ENCODE results near the gene GNMT. TPM values are rescaled to one million over a fixed set of nuclear protein-coding genes. Genes with fewer than 3 reads are reported as not detected.
"Not testable (repeated sequence)": the region's sequence is repeated elsewhere in the genome, so short reads cannot be mapped to it uniquely, and the experiment has no call there.

The GNMT gene
- total RNA-seq, 1 donor from 2014 or later, result 1.8 TPM

DNA sequence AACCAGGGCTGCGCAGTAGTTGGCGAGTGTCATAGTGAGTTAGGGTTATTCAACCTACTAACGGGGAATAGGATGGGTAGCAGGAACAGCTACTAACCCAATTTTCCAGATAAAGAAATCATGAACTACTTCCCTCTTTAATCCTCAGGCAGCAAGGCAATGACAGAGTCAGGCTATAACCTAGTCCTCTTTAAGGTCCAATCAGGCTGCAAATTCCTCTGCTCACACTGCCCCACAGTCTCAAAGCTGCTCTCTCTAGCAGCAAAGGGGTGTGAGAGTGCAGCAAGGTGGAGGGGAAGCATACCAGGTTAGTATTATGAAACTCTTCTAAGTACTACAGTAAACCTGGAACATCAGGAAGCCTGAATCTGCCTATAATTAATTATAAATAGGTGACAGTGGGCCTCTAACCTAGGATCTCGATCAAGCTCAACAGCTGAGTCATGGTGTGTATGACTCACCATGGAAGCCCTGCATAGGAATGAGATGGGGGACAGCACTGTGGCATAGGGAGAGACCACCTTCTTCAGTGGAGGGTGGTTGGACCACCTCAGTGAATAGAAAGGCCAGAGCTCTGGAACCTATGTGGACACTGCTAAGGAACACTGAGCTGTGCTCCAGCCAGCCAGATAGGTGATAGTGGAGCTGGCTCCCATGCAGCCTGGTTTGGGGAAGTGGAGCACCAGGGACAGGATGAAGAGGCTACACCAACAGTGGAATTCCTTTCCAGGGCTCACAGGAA is 10.5 kb downstream of the GNMT start:
- intact Hi-C loops (cut with DNase I), result no loop called here
- ATAC-seq (no peak), DNase-seq (ENCODE audit: low spot score) (no peak)

DNA sequence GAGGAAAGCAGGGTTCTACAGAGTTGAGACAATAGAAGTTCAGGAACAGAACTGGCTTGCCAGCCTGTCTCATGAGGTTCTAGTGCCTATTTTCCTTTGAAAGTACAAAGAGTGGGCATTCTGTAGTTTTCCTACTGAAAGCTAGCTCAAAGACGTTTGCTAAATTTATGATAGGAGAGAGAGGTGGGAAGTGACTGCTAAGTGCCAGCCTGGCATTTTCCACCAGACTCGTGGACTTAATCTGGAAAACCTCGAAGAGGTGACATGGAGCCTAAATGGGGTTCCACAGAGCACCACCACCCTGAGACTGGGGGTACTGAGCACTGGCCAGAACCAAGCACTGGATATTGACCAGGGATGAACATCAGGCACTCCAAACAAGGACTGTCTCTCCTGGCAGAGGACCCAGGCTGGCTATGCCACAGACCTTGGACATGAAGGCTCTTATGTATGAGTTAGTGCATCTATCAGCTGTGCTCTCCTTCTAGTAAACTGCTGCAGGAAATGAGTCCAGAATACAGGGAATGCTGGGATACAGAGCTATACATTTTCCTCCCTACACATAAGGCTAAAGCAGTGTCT is 11.3 kb downstream of the GNMT start:
- DNase-seq (ENCODE audit: low spot score) (no peak), ATAC-seq (no peak)
- intact Hi-C loops (cut with DNase I), result no loop called here

DNA sequence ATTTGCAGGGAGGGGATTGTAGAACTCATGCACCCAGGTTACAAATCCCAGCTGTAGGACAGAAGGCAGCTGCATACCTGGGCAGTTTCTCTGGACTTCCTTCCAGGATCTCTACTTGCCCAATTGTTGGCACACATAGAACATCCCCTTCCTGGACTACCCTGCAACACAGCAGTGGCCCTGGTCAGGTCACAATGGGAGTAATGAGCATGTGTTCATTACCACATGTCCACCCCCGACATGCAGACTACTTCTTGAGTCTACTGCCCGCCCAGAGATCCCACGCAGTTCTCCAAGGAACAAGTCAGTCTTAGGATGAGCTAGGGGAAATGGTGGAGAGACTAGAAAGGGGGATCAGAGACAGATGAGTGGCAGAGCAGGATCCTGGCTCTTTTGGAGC is 13.4 kb downstream of the GNMT start:
- no peak for ATAC-seq
- no peak for DNase-seq (ENCODE audit: low spot score)
- intact Hi-C loops (cut with DNase I), result no loop called here

DNA sequence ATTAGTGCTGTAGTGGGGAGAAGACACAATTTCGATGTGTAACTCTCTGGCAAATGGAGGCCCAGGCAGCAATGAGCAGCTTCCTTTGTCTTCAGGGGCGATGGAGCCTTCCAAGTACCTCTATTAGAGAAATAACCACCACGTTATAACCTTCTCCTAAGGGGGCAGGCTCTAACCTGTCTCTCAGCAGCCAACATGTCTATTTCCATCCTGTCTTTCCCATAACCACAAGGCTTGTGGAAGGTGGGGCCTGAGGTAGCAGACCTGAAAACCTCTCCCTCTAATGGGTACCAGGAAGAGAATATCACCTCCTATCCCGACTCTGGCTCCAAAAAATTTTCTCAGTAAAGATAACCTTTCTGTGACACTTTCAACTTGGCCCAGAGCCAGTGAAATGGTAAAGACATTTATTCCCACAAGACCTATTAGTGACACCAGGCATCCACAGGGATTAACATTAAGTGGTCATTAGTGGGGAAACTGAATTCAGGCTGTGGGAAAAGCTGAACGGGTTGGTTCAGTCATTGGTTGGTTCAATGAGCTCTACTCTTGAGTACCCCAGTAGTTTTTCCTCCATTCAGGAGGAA is 14.5 kb downstream of the GNMT start:
- ATAC-seq, result no peak
- intact Hi-C loops (cut with DNase I), result no loop called here
- no peak for DNase-seq (ENCODE audit: low spot score)

DNA sequence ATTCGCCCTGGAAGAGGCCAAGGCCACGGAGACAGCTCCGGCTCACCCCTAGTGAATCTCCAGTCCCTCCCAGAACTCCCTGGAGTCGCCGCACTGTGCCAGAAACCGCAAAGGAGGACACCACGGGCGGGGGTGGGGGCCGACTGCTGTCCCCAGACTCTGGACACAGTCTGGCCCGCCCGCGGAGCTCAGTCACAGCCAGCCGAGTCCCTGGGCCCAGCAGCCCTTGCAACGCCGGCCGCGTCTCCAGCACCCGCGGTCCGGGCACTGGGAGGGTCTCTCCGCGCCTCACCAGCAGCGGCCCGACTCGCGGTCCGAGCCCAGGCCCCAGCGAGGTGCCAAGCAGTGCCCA is 17.9 kb downstream of the GNMT start:
- intact Hi-C loops (cut with DNase I), result no loop called here
- DNase-seq (ENCODE audit: low spot score), result no peak
- peak; percentile 9 for ATAC-seq

DNA sequence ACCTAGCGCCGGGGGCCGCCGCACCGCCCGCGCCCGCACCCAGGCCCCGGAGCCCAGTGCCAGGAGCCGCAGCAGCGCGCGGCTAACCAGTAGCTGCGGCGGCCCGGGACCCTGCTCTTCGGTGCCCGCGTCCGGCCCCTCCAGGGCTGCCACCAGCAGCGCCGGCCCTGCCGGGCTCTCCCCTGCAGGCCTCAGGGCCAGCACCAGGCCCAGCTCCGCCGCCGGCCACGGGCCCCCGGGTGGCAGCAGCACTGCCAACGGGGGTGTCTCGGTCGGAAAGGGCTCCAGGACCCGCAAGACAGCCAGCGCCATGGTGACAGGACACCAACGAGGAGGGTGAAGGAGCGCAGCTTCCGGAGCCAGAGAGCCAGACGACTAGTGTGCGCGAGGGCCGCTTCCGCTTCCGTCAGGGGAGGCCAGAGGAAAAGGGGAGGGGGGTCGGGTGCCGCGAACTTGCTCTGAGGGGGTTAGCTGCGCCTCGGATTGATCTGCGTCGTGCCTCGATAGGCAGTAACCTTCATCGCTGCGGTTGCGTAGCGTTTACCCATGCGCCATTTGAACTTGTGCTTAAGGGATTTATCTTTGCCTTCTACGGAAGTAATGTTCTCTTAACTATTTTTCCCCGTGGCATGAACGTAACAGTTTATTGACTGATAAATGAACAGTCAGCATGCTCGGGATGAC is 18.4 kb downstream of the GNMT start, which contains the start of gene PEX6:
PEX6 (minus strand) TSS at position 343 of the 684 bp plus-strand sequence; CDS start at position 312, 31 bp downstream.
- intact Hi-C loops (cut with DNase I), result no loop called here
- peak; percentile 95 for ATAC-seq
- peak; percentile 91 for DNase-seq (ENCODE audit: low spot score)

DNA sequence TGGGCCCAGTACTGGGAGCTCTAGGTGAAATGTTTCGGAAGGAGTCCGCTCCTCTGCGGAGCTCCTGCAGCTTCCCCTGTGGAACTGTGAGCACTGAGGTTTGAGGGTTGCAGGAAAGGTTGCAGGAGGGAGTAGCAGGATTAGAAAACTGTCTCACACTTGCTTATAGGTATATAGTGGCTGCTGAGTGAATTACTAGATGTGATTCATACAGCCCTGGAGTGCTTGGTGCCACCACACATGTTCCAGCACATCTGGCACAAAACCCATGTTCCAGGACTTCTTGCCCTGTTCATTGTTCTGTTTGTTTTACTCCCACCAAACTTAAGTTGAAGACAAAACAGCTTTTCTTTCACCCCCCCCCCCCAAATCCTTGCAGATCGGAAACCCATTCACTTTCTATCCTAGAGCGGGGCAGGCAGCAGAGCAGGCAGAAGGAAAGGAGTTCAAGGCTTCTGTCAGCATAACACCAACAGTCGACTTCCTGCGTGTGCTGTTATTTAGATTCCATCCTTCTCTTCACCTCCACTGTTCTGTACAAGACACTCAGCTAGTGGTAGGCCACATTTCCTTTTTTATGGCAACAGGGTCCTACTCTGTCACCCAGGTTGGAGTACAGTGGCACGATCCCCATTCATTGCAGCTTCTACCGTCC is 19.1 kb downstream of the GNMT start:
- ATAC-seq, result peak; percentile 3
- intact Hi-C loops (cut with DNase I), result no loop called here
- no peak for DNase-seq (ENCODE audit: low spot score)

DNA sequence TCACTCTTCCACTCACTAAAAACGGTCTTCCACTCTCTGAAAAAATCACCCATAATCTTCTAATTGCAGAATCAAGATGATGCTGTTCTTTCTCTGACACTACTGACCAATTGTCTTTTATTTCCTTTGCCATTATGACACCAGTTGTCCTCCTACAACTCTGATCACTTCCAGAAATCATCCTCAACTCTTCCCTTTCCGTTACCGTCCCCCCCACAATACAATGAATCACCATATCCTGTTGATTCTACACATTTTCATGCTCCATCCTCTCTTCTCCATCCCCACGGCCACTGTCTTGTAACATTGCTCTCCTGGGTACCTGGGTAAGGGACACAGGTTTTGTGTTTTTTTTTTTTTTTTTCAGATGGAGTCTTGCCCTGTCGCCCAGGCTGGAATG is 21.3 kb downstream of the GNMT start:
- intact Hi-C loops (cut with DNase I), result no loop called here
- ATAC-seq, result no peak
- no peak for DNase-seq (ENCODE audit: low spot score)

DNA sequence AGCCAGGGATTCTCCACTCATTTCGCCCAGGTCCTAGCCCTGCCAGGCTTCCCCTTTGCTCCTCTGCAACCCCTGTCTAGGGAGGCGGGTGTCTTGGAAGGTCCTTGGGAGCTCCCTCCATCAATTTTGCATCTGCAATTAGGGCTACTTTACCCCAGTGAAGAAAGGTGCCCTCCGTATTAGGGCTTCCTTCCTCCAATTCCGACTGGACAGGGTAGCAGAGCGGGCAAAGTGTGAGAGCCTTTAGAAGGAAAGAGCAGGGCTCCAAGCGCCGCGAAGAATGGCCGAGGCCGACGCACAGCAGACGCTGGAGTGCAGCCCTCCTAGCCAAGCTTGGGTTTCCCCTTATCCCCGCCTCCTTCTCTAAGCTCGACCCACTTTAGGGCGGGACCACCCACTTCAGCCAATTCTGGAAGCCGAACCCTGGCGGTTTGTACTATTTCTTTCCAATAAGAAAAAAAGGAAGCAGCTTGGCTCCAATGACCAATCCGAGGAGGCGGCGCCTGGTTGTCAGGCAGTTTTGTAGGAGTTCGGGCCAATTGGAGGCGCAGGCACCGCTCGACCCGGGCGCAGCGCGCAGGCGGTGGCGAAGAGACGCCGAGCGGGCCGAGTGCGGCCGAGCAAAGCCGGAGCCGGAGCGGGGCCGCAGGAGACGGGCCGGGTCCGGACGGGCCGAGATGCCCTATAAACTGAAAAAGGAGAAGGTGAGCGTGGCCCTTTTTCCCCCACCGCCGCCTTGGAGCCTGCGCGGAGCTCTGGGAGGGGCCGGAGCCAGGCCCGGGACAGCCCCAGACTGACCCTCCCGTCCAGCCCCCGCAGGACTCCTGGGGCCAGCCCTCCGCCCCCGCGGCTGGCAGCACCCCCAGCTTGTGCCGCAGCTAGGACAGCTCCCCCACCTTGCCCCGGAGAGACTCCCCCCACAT is 23.7 kb downstream of the GNMT start, which contains the start of gene PPP2R5D:
PPP2R5D (plus strand) TSS at position 570 of the 923 bp plus-strand sequence; CDS start at position 678, 108 bp downstream.
- DNase-seq (ENCODE audit: low spot score), result peak; percentile 97
- intact Hi-C loops (cut with DNase I), result no loop called here
- peak; percentile 97 for ATAC-seq

DNA sequence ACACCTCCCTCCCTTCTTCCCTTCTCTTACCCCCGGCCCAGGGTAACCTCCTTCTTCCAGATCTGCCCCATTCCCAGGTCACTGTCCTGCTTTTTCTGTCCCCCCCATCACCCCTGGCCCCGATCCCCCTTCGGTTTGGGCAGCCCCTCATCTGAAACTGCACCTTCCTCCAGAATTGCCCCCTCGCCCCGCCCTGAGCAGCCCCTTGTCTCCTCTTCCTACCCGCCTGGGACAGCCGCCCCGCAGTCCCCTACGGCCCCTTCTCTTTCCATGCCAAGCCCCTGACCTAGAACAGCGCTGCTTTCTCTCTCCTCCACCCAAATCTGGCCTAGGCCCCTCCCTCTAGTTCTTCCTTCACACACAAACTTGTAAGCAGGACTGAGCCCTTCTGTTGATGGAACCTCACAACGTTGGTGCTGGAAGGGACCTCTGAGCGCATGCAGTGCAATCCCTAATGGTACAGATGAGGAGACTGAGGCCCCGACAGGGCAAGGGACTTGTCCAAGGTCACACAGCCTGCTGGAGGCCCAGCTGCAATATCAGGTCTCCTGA is 24.4 kb downstream of the GNMT start:
- intact Hi-C loops (cut with DNase I), result no loop called here
- DNase-seq (ENCODE audit: low spot score) (no peak), ATAC-seq (no peak)

DNA sequence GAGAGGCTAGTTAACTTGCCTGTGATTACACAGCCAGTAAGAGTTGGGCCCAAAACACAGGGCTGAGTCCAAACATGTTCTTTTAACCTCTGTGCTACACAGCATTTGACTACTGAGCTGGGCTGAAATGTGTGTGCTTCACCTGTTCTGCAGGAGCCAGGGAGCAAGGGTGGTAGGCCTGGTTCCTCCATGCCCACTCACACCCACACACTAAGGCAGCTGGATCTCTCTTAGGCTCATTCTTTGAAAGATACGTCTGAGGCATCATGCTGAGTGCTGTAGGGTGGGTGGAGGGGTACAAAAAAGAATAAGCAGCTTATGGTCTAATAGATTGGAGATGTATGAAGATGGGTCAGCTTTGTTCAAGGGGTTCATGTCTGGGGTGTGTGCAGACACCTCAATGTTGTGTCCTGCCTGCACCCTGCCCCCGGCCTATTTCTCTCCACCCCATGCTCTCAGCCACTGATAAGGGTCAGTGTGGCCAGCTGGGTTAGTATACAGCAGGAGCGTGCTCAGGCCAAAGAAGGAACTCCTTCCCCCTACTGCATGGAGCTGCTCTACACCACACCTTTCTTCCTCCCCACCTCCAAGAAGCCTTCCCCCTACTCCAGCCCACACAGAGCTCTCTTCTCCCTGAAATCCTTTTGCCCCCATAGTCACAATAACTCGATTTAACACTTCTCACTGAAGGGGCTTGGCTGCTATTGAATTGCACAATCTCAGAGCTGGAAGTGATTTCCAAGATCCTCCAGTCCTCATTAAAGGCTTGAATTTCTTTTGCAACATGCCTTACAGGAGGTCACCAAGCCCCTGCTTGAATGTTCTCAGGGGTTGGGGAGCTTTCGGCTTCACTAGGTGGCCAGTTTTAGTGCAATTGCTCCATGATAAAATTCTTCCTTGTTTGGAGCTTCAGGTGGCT is 27.2 kb downstream of the GNMT start:
- intact Hi-C loops (cut with DNase I), result no loop called here
- ATAC-seq (no peak), DNase-seq (ENCODE audit: low spot score) (no peak)

DNA sequence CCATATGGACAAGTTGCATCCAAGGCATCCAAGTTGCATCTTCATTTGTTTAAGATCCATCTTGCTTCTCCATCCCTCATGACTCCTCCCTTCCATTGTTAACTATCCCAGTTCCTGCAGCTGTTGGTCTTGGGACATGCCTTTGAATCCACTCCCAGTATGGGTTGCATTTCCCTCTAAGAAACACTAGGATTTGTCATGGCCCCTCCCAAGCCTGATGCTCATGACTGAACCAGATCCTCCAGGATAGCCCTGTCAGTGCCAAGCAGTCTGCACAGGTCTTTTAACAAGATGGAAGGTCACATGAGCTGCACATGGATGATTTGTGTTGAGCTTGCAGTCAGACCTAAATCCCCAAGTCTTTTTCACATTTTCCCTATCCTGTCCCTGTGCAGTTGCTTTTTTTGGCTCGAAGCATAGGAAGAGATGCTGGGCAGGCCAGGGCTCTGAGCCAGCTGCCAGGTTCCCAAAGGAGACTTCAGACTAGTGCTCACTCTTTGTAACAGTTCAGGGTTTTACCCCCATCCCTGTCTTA is 28.0 kb downstream of the GNMT start:
- ATAC-seq, result peak; percentile 6
- intact Hi-C loops (cut with DNase I), result no loop called here
- no peak for DNase-seq (ENCODE audit: low spot score)

DNA sequence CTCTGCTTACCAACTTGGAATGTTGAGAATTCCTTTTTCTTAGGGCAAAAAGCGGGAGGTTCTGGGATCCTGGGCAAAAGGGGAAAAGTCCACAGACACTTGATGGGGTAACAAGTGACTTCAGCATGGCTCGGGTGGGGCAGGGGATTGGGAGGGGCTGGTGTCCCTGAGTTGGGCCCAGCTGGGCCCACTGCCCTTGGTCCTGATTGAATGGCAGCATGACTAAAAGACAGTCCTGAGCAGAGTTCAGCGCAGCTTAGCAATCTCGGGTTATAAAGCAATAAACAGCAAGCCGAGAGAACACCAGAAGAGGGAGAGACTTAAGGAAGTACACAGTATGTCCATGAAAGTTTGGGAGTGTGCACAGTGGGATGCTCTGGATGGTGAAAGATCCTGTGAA is 29.4 kb downstream of the GNMT start:
- DNase-seq (ENCODE audit: low spot score), result no peak
- intact Hi-C loops (cut with DNase I), result no loop called here
- ATAC-seq, result no peak

DNA sequence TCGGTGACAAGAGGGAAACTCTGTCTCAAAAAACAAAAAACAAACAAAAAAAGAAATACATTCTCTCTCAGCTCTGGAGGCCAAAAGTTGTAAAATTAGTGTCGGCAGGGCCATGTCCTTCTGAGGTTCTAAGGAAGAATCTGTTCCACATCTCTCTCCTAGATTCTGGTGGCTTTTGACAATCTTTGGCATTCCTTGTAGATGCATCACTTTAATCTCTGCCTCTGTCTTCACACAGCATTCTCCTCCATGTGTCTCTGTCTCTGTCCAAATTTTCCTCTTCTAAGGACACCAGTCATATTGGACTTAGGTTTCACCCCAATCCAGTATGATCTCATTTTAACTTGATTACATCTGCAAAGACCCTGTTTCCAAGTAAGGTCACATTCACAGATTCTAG is 32.9 kb downstream of the GNMT start:
- no peak for DNase-seq (ENCODE audit: low spot score)
- ATAC-seq, result no peak
- intact Hi-C loops (cut with DNase I), result no loop called here

DNA sequence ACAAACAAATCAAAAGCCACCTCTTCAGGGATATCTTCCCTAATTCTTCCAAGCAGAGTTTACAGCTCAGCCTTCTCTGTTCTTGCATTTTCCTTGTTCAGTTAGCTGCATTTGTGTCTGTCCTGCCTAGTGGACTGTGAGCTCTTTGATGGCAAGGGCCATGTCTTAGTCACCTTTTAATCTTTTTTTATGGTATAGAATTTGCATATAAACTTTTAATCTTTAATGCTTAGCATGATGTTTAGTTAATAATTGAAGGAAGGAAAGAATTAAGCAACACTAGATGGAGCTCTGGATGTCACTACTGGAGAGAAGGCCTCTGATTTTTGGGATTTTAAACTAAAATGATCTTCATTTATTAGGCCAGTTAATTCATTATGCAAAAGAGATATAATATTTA is 36.0 kb downstream of the GNMT start:
- DNase-seq (ENCODE audit: low spot score) (no peak), ATAC-seq (no peak)

DNA sequence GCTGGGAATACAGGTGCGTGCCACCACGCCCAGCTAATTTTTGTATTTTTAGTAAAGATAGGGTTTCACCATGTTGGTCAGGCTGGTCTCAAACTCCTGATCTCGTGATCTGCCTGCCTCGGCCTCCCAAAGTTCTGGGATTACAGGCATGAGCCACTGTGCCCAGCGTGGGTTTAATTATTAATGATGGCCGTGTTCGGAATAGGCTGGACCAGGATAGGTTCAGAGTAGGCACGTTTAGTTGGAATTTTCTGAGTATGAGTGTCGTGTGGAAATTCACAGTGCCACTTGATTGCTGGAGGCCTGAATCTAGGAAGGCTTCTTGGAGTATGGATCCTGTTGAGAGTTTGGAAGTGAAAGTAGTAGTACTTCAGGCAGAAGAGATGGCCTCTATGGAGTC is 37.7 kb downstream of the GNMT start:
- ATAC-seq, result not testable (repeated sequence)

More for the DNA sequence above, 36.0 kb downstream of the GNMT start:
- intact Hi-C loops (cut with DNase I), result no loop called here

DNA sequence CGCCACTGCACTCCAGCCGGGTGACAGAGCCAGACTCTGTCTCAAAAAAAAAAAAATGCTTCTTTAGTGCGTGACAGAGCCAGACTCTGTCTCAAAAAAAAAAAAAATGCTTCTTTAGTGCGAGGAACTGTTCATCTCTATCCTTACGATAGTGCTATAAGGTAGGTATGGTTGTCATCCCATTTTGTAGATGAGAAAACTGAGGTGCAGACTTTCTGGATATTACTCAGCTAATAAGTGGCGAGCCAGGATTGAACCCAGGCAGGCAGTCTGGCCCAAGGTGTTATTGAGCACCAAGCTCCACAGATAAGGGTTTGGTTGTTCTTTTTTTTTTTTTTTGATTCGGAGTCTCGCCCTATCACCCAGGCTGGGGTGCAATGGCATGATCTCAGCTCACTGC is 41.3 kb downstream of the GNMT start:
- intact Hi-C loops (cut with DNase I), result no loop called here
- ATAC-seq, result no peak

More for the DNA sequence above, 37.7 kb downstream of the GNMT start:
- DNase-seq (ENCODE audit: low spot score); intact Hi-C loops (cut with DNase I): not testable (repeated sequence)

More for the DNA sequence above, 41.3 kb downstream of the GNMT start:
- DNase-seq (ENCODE audit: low spot score), result no peak

Measured in sciatic nerve (tissue), 2 donors.